NOMO-1 treated with dmso at 0.1 percent for 144 hours (cell line): ENCODE data around the gene RBMS3.

ENCODE experiments used
- DNase-seq: peaks from one replicate; lab custom pipeline; 2025; ENCODE audit not compliant: unreplicated experiment; lab: John Stamatoyannopoulos, UW

Gene RBMS3

DNA sequence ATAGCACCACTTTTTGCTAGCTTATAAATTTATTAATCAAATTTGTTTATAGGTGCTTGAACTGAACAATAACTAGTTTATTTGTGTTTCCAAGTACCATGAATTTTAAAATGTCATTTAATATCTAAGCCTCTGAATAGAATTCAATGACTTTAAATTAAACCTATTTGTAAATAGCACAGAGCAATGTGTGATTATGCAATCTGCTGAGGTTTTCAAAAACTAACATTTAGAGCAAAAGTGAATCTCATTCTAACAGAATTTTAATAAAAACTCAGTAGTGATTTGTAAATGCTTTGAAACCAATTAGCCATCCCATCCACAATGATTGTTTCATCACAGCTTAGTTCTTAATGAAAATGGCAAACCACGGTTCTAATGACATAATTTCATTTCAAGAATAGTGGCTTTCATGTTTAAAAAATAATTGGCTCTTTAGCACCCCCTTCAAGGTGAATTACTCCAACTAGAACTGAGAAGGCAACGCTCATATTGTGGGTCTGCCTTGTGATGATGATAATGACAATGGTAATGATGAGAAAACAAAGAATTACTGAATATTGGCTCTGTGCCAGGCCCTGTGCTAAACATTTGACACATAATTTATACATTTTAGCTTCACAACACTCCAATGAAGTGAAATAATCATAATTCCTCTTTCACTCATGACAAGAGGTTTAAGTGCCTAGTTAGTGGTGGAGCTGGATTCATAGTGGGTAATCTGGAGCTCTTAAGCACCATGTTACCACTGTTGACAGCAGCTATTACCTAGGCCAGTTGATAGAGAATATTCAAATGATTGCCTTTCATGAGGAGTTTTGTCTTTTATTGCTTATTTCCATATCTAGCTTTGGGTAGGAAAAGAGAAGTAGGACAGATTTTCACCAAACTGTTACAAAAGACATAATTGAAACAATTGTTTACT lies 145.7 kb downstream of the RBMS3 start:
- no peak for DNase-seq

DNA sequence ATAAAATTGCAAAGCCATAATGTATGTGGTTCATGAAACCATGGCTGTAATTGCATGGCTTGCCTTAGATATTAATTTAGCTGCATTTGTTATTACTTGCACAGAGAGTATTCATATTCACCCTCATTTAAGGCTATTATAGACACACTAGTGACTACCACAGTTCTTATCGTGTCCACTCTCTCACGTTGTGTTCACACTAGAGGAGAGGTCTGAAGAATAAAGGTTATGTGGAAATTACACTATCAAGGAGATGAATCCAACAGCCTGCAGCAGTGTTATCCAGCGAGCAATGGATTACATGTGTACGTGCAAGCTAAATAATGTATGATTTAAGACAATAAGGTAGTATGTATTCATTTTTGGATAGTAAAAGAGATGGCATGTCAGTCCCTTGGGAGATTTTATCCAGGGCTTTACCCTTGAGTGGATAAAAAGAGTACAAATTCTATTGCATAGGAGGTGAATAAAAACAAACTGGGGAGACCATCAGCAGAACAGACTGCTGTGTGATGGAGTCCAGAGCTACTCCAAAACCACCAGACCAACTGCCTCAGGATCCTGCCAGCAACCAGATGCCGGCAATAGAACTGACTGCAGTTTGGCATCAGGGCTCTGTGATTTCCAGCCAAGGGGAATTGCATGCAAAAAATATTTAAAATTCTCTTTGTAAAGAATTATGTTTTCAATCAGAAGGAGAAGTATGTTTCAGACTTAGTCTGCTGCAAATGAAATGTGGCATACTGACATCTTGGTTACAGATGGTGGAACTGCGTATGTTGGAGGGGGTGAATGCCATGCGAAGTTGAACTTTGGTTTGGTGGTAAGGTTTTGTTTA lies 146.6 kb downstream of the RBMS3 start:
- DNase-seq: no peak

DNA sequence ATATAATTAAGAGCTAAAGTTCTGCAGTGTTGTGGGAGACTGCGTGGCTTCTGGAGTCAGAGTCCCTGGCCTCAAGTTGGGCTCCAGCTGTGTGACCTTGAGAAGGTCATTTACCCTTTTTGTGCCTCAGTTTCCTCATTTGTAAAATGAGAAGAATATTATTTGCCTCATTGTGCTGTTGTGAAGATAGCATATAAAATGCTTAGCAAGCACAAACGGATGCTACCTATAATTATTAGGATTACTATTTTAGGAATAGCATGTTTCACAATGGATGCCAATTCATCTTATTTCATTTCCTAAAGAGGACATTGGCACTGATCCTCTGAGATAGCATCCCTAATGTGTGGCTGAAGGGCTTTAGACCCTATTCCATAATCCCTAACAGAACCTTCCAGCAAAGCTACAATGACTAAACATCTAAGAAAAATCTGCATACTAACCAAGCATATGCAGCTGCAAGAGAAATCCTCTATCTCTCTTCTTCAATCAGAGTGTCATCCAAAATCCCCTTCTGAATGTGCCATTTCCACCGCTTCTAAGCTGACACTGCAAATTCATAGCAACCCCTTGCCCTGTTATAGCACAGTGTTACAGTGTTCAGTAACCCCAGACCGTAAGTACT lies 148.3 kb downstream of the RBMS3 start:
- DNase-seq: no peak

DNA sequence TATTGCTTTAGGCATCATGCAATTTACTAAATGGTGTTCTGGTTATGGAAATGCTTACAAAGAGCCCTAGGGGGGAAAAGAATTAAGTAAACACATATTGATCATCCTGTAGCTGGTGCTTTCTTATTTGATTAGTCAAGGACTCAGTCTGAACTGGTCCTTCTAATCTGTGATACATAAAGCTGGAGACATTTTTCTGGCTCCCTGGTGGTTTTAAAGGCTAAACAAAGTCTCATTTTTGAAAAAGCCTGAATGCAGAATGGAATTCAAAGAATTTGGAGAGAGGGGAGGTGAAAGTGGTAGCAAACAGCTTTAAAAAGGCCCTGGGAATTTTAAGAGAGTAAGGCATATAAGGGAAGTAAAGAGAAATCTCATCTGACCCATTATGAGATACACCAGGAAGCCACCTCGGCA lies 149.7 kb downstream of the RBMS3 start:
- DNase-seq: no peak

DNA sequence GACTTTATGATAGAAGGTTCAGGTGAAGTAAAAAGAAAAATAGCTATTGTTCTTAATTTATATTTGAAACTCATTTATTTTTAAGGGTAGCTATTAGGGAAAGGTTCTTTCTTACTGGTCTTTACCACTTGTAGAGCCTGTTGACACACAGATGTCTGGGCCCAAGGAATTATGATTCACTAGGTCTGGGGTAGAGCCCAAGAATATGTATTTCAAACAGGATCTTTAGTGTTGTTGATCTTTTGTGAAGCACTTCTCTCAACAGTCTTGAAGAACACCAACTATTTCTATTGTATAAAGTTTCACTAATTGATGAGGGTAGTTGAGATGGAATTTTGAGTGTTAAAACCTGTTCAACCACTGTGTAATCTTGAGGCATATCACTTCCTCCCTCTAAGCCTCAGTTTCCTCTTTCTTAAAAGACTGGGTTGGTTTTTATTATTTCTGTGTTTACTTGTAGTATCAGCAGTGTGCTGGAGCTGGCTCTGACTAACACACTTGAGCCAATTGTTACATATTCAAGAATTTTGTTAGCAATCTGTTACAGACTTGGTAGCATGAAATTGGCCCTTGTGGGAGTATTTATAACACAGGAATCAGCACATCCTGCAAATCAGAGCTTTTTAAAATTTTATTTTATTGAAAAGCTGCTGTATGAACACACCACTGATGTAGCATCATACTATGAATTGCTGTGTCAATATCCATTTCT lies 155.9 kb downstream of the RBMS3 start:
- DNase-seq: no peak

DNA sequence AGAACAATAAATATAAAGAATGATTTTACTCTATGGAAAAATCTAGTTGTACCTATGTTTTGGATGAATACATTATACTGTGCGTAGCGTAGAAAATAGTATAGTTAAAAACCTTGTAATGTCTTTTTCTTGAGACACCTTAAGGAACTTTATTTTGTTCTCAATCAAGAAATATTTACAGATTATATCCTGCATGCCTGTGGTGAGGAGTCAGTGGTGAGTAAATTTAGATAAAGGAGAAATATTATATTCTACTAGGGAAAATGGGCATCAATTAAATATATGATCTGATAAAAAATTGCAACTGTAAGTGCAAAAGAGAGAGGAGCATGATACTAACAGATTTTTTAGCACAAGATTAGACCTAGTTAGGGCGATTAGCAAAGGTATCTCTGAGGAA lies 157.7 kb downstream of the RBMS3 start:
- no peak for DNase-seq

DNA sequence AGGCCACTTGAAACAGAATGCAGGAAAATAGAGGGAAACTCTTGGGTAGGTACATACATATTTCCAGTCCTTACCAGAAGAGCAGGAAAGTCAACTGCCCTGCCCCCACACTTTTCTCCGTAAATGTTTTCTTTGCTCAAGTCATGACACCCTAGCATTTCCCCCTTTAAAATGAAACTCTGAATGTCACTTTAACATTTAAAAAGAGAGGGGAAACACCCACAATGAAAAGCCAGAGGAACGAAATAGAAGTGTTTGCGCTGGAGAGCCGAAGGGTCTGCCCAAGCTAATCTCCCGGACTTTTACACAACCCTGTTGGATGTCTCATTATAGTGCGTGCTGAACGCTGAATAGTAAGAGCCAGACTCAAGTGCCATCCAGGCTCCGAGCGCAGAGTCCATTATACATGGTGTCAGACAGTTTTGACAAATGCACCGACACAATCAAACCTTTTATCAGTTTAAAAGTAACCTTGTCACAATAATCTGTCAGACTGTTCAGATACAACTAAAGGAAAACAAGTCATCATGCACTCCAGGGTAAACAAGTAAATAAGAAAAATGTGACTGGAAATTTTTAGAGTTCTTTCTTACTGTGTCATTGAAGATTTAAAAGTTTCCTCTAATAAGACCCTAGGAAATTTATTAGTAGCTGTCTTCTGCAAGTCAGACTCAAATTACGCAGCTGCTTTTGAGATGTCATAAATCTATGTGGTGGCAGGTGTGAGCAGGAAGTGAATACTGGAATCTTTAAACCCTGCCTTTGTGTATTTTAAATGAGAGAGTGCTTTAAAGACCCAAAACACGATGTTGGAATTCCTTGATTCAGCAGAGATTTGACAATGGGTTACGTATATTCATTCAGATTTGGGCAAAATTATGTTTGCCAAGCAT lies 159.8 kb downstream of the RBMS3 start:
- no peak for DNase-seq

DNA sequence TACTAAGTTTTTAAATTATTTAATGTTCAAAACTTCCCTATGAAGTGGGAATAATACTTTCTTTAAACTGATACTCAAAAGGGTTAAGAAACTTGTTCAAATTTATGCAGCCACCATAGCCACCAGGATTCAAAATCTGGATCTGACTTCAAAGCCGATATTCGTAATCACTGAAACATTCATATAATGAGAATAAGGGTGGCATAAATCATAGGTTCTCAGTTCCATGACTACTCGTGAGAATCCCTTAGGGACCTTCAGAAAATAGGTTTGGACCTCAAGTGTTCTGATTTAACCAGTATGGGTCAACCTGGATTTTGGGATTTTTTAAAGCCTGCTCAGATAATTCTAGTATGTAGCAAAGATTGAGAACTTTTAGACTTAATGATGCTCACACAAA lies 160.6 kb downstream of the RBMS3 start:
- DNase-seq: no peak

DNA sequence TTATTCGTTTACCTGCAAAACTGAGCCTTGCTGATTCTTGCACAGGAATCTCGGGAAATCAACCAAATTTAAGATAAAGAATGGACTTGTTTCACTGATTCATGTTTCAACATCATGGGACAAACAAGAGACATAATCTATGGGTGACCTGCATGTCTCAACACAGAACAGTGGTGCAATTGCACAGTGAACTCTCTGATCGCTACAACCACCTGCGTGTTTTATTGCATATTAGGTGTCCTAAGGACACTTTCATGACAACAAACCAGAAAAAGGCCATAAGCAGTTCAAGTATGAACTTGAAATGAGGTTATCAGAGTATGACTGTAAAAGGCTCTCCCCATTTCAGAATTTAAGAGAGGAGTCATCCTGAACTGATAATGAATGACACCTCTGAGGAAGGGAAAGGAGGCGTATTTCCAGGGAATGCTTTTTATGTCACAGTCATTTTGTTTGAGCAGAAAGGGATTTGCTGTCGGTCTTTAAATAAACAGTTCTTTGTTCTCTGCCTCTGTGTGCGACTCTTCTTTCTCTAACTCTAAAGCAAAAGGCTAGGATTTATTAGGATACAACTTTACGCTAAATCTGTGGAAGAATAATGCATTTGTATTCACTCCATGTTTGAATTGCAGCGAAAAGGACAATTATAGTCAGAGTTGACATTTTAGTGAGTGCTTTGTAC lies 167.2 kb downstream of the RBMS3 start:
- no peak for DNase-seq

DNA sequence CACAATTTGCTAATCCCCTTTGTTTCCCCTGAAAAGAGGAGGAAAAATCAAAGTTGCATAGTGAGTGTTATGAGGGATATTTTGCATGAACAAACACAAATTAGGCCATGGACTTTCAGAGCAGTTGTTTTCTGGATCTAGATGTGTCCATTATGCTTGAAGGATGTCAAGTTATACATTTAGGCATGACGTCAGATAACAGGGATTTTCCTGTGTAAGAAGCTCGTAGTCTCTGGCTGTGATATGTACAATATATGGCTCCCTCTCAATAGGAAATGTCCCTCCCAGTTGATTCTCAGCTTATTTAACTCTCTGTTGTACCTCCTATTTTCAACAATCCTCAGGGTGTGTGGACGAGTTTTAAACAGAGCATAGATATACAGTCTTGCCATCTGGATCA lies 171.0 kb downstream of the RBMS3 start:
- DNase-seq: no peak

DNA sequence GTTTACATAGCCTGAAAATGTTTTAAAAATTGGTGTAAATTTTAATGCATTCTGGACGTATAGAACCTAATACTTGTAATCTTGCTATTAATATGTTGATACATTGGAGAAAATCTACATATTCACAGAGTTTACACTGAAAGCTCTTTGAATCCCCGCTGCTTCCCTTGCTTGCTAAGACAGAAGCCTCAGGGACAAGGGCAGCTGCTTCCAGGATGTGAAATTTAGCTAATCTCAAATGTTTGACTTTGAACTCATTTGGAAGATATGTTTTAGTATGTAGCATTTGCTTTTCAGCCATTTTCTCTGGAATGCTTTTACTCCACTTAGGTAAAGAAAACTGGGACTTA lies 172.0 kb downstream of the RBMS3 start:
- DNase-seq: no peak

DNA sequence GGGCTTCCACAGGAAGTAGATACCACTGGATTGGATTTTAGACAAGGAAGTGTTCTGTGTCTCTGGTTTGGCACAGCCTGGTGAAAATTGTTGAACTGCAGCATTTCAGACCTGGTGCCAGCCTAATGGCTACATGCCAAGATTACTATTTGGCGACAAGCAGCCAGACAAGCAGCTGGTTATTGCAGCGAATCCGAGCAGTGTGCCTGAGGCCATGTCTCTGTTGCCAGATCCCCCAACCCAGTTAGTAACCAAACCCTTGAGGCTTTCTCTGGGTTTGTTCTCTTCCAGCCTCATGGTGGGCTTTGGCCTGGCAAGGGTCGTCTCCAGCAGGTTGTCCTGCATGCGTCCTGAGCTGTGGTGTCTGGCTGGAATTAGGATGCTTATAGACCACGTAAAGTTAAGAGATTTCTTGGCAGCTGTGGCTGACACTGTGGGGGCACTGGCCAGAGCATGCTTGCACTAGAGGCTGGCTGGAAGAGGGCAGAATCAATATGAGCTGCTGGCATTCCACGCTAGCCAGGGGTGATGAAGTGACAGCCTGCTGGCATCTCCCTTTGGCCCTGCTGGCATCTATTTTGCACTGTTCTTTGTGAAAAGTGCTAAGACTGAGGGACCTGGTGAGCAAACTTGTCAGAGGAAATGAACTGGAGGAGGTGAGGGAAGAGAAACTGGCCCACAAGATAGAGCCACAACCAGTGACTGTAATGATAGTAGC lies 172.6 kb downstream of the RBMS3 start:
- no peak for DNase-seq

DNA sequence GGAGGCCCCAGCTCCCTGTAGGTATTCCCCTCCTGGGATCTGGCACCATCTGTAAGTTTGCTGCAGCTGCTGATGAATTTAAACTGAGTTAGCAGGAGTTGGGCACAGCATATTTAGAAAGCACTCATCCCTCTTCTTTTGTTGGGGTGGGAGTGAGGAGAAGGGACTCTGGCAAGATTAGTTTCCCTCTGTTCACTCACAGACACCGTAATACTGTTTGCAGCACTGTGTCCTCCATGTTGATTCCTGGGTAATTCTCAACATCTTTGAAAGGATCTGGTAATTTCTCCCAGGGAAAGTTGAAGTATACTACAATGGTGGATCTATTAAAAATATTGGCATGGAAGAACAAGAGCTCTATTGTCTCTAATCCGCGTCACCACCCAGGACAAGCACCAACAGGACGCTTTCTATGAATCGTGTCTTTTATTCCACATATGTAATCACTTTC lies 173.3 kb downstream of the RBMS3 start:
- DNase-seq: no peak

DNA sequence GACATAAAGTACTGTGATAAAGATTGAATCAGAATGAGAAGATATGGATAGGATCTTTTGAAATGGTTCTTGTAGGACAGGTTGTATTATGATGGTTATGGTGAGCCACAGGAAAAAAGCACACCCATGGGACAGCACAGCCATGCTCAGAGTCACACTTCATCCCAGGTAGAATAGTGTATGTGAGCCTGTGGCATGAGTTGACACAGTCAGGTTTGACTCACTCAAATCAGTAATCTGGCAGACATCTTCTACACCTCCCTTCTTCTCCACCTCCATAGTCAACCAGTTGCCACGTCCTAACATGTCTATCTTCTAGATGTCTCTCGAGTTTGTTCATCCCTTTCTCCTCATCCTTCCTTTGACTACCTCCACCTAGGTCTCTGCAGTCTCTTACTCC lies 176.0 kb downstream of the RBMS3 start:
- no peak for DNase-seq

DNA sequence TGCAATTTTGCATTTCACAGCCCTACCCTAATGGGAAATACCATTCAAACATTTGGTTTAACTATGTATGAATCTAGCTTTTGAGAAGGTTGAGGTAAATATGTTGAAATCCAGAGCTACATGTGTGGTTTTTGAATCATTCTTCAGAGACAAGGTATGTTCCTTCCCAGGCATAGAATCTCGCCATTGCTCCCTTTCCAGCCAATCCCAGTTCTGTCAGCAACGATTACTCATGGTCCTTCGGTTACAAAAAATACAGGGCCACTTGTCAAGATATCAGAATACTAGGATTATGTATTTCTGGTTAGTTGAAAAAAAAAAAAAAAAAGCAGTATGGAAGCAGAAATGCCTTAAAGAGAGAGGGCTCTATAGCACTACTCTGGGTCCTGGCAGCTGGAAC lies 182.4 kb downstream of the RBMS3 start:
- no peak for DNase-seq

DNA sequence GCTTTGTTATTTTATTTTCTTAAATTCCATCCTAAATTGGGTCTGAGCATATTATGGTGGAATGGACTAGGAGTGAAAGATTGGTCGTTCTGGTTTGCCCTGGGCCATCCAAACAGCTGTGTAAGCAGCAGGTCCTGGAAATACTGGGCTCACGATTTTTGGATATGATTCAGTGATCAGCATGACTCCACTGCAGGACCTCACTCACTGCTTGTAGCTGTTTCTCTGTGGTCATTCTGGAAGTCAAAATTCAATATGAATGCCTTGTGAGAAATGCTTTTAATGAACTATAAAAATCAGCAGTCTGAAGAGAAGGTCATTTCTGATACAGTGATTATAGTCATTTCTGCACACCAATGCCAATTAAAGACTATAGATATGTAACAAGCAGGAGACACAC lies 185.0 kb downstream of the RBMS3 start:
- no peak for DNase-seq

DNA sequence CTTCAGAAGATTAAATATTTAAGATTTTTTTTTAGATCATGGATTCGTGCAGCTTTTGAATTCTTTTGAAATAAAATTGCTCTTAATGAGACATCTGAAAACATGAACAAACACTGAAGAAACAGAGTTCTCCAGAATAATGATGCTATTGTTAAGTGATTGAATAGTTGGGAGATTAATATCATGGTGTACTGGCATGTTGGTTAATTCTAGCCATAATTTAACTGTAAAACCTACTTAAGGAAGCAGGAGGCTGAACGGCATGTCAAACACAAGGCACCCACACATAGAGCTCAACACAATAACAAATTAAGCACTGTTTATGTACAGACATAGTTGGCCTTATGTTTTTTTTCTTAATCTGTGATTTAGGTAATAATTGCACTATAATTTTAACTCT lies 185.6 kb downstream of the RBMS3 start:
- no peak for DNase-seq

DNA sequence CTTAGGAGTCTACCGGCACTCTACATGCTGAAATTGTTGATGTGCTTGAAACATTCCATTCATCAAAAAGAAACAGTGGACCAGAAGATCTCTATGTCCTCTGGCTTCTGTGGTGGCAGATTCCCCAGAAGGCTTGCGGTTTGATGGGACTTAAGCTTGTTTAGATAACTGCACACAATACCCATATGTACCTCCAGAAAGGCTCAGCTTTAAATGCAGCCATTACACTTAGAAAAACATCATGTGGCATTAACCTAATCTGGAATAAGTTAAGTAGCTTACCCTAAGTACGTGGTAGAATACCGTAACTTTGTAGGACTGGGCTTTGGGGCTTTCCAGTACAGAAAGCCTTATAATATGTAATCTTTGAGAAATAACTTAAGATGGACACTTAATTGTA lies 187.3 kb downstream of the RBMS3 start:
- DNase-seq: no peak
